GM23338 (cell line): ENCODE data around the gene TOP2A. TPM values are rescaled to one million over a fixed set of nuclear protein-coding genes. Genes with fewer than 3 reads are reported as not detected.

Source experiments
- ATAC-seq: fragments of 200-7000 bp; cut with Tn5 transposase; 3 replicates; pipeline ENCODE4 v1.9.1; 2020
- DNase-seq: peaks from one replicate; pipeline ENCODE4 v3.0.0-alpha.2; 2015; ENCODE audit warnings: low spot score
- H2AFZ ChIP-seq: fragments of 200-600 bp; sonication (generic); 2 replicates; pipeline ENCODE4 v1.8.0; 2016; ENCODE audit warnings: antibody characterized with exemption, mild to moderate bottlenecking, moderate library complexity
- H3F3A ChIP-seq: fragments of 200-600 bp; sonication (generic); replicated peaks from 2 replicates; pipeline ENCODE4 v1.8.0; 2017; ENCODE audit warnings: antibody characterized with exemption, mixed run types, low read depth
- H3K27ac ChIP-seq: fragments of 200-600 bp; sonication (generic); 2 replicates; pipeline ENCODE4 v1.6.1; 2016; ENCODE audit warnings: low read depth
- H3K27me3 ChIP-seq: fragments of 200-600 bp; sonication (generic); 2 replicates; pipeline ENCODE4 v1.8.0; 2016; ENCODE audit warnings: mild to moderate bottlenecking, mixed run types, moderate library complexity; ENCODE audit not compliant: insufficient read depth
- H3K36me3 ChIP-seq: fragments of 200-600 bp; sonication (generic); 2 replicates; pipeline ENCODE4 v1.8.0; 2016; ENCODE audit warnings: mild to moderate bottlenecking; ENCODE audit not compliant: insufficient read depth
- H3K4me1 ChIP-seq: fragments of 200-600 bp; sonication (generic); 2 replicates; pipeline ENCODE4 v1.8.0; 2016; ENCODE audit warnings: mild to moderate bottlenecking, moderate library complexity; ENCODE audit not compliant: insufficient read depth
- H3K4me2 ChIP-seq: fragments of 200-600 bp; sonication (generic); 2 replicates; pipeline ENCODE4 v1.7.1; 2017; ENCODE audit warnings: mixed run types
- H3K4me3 ChIP-seq: fragments of 200-600 bp; sonication (generic); 2 replicates; pipeline ENCODE4 v1.6.1; 2016; ENCODE audit warnings: mixed run types
- H3K79me2 ChIP-seq: fragments of 200-600 bp; sonication (generic); replicated peaks from 2 replicates; pipeline ENCODE4 v1.8.0; 2017; ENCODE audit warnings: mild to moderate bottlenecking; ENCODE audit not compliant: insufficient read depth
- H3K9me2 ChIP-seq: fragments of 200-600 bp; sonication (generic); 2 replicates; pipeline ENCODE4 v1.8.0; 2017; ENCODE audit not compliant: insufficient read depth
- H4K20me1 ChIP-seq: fragments of 200-600 bp; sonication (generic); replicated peaks from 2 replicates; pipeline ENCODE4 v1.8.0; 2017; ENCODE audit warnings: mild to moderate bottlenecking; ENCODE audit not compliant: insufficient read depth
- H3K27ac Mint-ChIP-seq: 2 replicates; pipeline ENCODE4 v1.8.0; 2020; ENCODE audit warnings: inconsistent platforms, mild to moderate bottlenecking, moderate library complexity, mixed read lengths
- H3K27me3 Mint-ChIP-seq: 3 replicates; pipeline ENCODE4 v1.8.0; 2022; ENCODE audit warnings: low read depth, mild to moderate bottlenecking, moderate library complexity, mixed read lengths, inconsistent platforms; ENCODE audit not compliant: insufficient read depth, poor library complexity
- H3K36me3 Mint-ChIP-seq: 3 replicates; pipeline ENCODE4 v1.8.0; 2021; ENCODE audit warnings: low read depth, mild to moderate bottlenecking, inconsistent platforms, moderate library complexity, mixed read lengths
- H3K4me1 Mint-ChIP-seq: 3 replicates; pipeline ENCODE4 v1.8.0; 2020; ENCODE audit warnings: mild to moderate bottlenecking, inconsistent platforms, mixed read lengths
- H3K4me3 Mint-ChIP-seq: 3 replicates; pipeline ENCODE4 v1.8.0; 2021; ENCODE audit warnings: moderate library complexity, mild to moderate bottlenecking, inconsistent platforms, mixed read lengths
- H3K9me3 Mint-ChIP-seq: 3 replicates; pipeline ENCODE4 v1.8.0; 2020; ENCODE audit warnings: moderate library complexity, mild to moderate bottlenecking, inconsistent platforms, mixed read lengths
- CREB1 ChIP-seq: fragments of 250-450 bp; sonication (Bioruptor Pico); IDR thresholded peaks from 2 replicates; pipeline ENCODE4 v1.5.0; 2020; ENCODE audit warnings: low read depth, mild to moderate bottlenecking, moderate library complexity
- EZH2phosphoT487 ChIP-seq: fragments of 200-600 bp; sonication (generic); IDR thresholded peaks from one replicate; pipeline ENCODE4 v1.8.1; 2018; ENCODE audit warnings: antibody characterized with exemption; ENCODE audit not compliant: unreplicated experiment
- JUNB ChIP-seq: IDR thresholded peaks from one replicate; pipeline ENCODE4 v1.6.1; 2016; ENCODE audit warnings: antibody characterized with exemption; ENCODE audit not compliant: unreplicated experiment
- NANOG ChIP-seq: IDR thresholded peaks from 2 replicates; pipeline ENCODE4 v1.6.1; 2016; ENCODE audit warnings: antibody characterized with exemption, borderline replicate concordance
- POLR2AphosphoS5 ChIP-seq: IDR thresholded peaks from 2 replicates; pipeline ENCODE4 v1.6.1; 2016; ENCODE audit warnings: antibody characterized with exemption, low read depth
- ZNF462 ChIP-seq: fragments of 250-450 bp; sonication (Bioruptor Pico); IDR thresholded peaks from 2 replicates; pipeline ENCODE4 v1.5.0; 2020; ENCODE audit warnings: mild to moderate bottlenecking, moderate library complexity
- long read RNA-seq: library from polyadenylated mRNA; unstranded; transcript quantifications from one replicate; pipeline ENCODE4 v2.0.0, GENCODE V29; 2020; ENCODE audit not compliant: unreplicated experiment
- polyA plus RNA-seq: library from polyadenylated mRNA; unstranded; fragments of >200 nt; fragmentation: Nextera tagmentation; extraction: Ambion mirVana; gene quantifications from 2 replicates; pipeline ENCODE4 v1.2.1, GENCODE V29; 2016
- total RNA-seq: library from RNA; depleted of rRNA; stranded (reverse); fragments of >200 nt; shearing (Covaris generic); gene quantifications from 2 replicates; pipeline ENCODE4 v1.2.3, GENCODE V29; 2014; rRNA removed

Gene TOP2A
- total RNA-seq (258 and 263 TPM in 2 replicates), polyA plus RNA-seq (442 and 485 TPM in 2 replicates)
- long read RNA-seq, partial matches to known transcripts, result 44 of 46 reads
- long read RNA-seq, other reads (novel, unspliced or antisense), result 1 of 46 reads

GRCh38 chr17:40417609-40418427, at the start of gene TOP2A:
Gene TOP2A (minus strand): TSS chr17:40417896. CDS start chr17:40417791, 105 bp downstream.
- Histone ChIP-seq H3K4me3 (peak within 1 kb of the TSS; percentile 96), H3K27me3 (no peaks in the 10 kb centered on the region), H3K4me2 (peak within 1 kb of the TSS; percentile 94), H4K20me1 (no peaks in the 10 kb centered on the region; the same call in none of the 2 replicates), H3K4me1 (peaks cover 25% of the 10 kb centered on the region), H3F3A (peaks cover 9% of the 10 kb centered on the region), H3K79me2 (peaks cover 26% of the 10 kb centered on the region), H2AFZ (no peak within 1 kb of the TSS), H3K9me2 (no peaks in the 10 kb centered on the region), H3K36me3 (peaks cover 29% of the 10 kb centered on the region), H3K27ac (no peak within 1 kb of the TSS)
- Mint-ChIP-seq H3K27ac (peak within 1 kb of the TSS; percentile 96), H3K4me3 (peak within 1 kb of the TSS; percentile 99), H3K9me3 (no peaks in the 10 kb centered on the region), H3K36me3 (peaks cover 41% of the 10 kb centered on the region), H3K27me3 (peaks cover 5% of the 10 kb centered on the region), H3K4me1 (peaks cover 36% of the 10 kb centered on the region)
- ATAC-seq, result peak; percentile 93
- TF ChIP-seq CREB1 (CRISPR knock-in tag) (peak; percentile 82), POLR2AphosphoS5 (peak; percentile 95), NANOG (no peak), ZNF462 (CRISPR knock-in tag) (no peak), JUNB (no peak), EZH2phosphoT487 (no peak)
- peak; percentile 100 for DNase-seq
